ENCODE data around the gene GPATCH4. TPM values are rescaled to one million over a fixed set of nuclear protein-coding genes. Genes with fewer than 3 reads are reported as not detected.
A peak's percentile ranks its signal among the peaks of the same experiment; 100 is the strongest.

Gene GPATCH4
- total RNA-seq, 1 experiment from 2014 or later: 44.4 TPM

GRCh38 chr1:156622581-156623297, 21.5 kb upstream of the GPATCH4 start:
- TF ChIP-seq POLR2AphosphoS5 (IDR thresholded peaks at IDR 0.05; ENCODE audit: low read depth, low read length): no peak
- no peak for TF ChIP-seq SIN3A (IDR thresholded peaks at IDR 0.05; ENCODE audit: borderline replicate concordance, insufficient read depth, low read depth, low read length)
- no peak for TF ChIP-seq TCF7L2 (IDR thresholded peaks at IDR 0.05; ENCODE audit: low read depth, low read length)
- no peak for TF ChIP-seq REST (IDR thresholded peaks at IDR 0.05; ENCODE audit: insufficient read depth in 1 of 2, low read depth in 2 of 2, low read length in 1 of 2)
- TF ChIP-seq CTCF (IDR thresholded peaks at IDR 0.05): no peak
- Histone ChIP-seq H3K4me1 (ENCODE audit: control insufficient read depth, insufficient read depth, low read length) (peaks cover 4% of the 10 kb centered on the region), H3K27me3 (ENCODE audit: control insufficient read depth, insufficient read depth, low read length) (peaks cover 2% of the 10 kb centered on the region; the same call in 1 of the 2 replicates), H3K27ac (ENCODE audit: low read length) (no peak overlapping the region), H3K4me3 (ENCODE audit: low read depth in 2 of 2, low read length in 2 of 2) (no peak overlapping the region), H3K9me3 (ENCODE audit: control insufficient read depth, insufficient read depth, low read depth, low read length) (no peaks in the 10 kb centered on the region), H3K36me3 (ENCODE audit: control insufficient read depth, insufficient read depth, low read length) (no peaks in the 10 kb centered on the region)
- ChIA-PET POLR2A (interaction anchor here (0.7 kb wide), 1 partner anchor 28 kb away, joined by 3 read pairs; no protein-coding TSS in a partner anchor), CTCF (interaction anchor here (1.0 to 2.0 kb wide), 2 partner anchors 38 to 83 kb away, joined by 3 to 16 read pairs; no protein-coding TSS in a partner anchor)
- BruUV-seq (replicated peaks): no TSS peak
- no peak for ATAC-seq
- DNase-seq (ENCODE audit: low read depth, low spot score): no peak
- intact Hi-C loops (cut with micrococcal nuclease; ENCODE audit: unreplicated experiment) (no loop called here), in situ Hi-C loops (cut with HindIII; ENCODE audit: low pct_unique_long_range_greater_than_20kb, low sequenced_read_pairs) (no loop called here)

GRCh38 chr1:156619582-156619955, 18.3 kb upstream of the GPATCH4 start:
- Histone ChIP-seq H3K36me3 (ENCODE audit: control insufficient read depth, insufficient read depth, low read length) (no peaks in the 10 kb centered on the region), H3K9me3 (ENCODE audit: control insufficient read depth, insufficient read depth, low read depth, low read length) (no peaks in the 10 kb centered on the region), H3K27me3 (ENCODE audit: control insufficient read depth, insufficient read depth, low read length) (no peaks in the 10 kb centered on the region), H3K4me1 (ENCODE audit: control insufficient read depth, insufficient read depth, low read length) (peaks cover 4% of the 10 kb centered on the region), H3K4me3 (ENCODE audit: low read depth in 2 of 2, low read length in 2 of 2) (no peak overlapping the region), H3K27ac (ENCODE audit: low read length) (no peak overlapping the region)
- ChIA-PET POLR2A (interaction anchor here (0.6 kb wide), 1 partner anchor 115 kb away, joined by 3 read pairs; no protein-coding TSS in a partner anchor), CTCF (interaction anchor here (1.3 kb wide), 1 partner anchor 38 kb away, joined by 5 read pairs; no protein-coding TSS in a partner anchor)
- in situ Hi-C loops (cut with HindIII; ENCODE audit: low pct_unique_long_range_greater_than_20kb, low sequenced_read_pairs) (no loop called here), intact Hi-C loops (cut with micrococcal nuclease; ENCODE audit: unreplicated experiment) (no loop called here)
- BruUV-seq (replicated peaks): no TSS peak
- DNase-seq (ENCODE audit: low read depth, low spot score) (no peak), ATAC-seq (no peak)
- TF ChIP-seq SIN3A (IDR thresholded peaks at IDR 0.05; ENCODE audit: borderline replicate concordance, insufficient read depth, low read depth, low read length) (no peak), POLR2AphosphoS5 (IDR thresholded peaks at IDR 0.05; ENCODE audit: low read depth, low read length) (no peak), CTCF (IDR thresholded peaks at IDR 0.05) (peak; percentile 35), REST (IDR thresholded peaks at IDR 0.05; ENCODE audit: insufficient read depth in 1 of 2, low read depth in 2 of 2, low read length in 1 of 2) (no peak), TCF7L2 (IDR thresholded peaks at IDR 0.05; ENCODE audit: low read depth, low read length) (no peak)

All from Panc1 (cell line).